HepG2 (cell line): ENCODE data around the gene MRPL10.

ENCODE experiments used
- CTCF ChIP-seq: sonication (generic); formaldehyde crosslinking; IDR thresholded peaks from 2 replicates; pipeline ENCODE4 v1.5.0; 2020; ENCODE audit warnings: mild to moderate bottlenecking, missing genetic modification reagents, moderate library complexity
- HOXA3 ChIP-seq: sonication (generic); formaldehyde crosslinking; IDR thresholded peaks from 2 replicates; pipeline ENCODE4 v1.5.0; 2020; ENCODE audit warnings: missing genetic modification reagents
- KDM5A ChIP-seq: fragments of 200-600 bp; sonication (generic); IDR thresholded peaks from 2 replicates; pipeline ENCODE4 v1.7.0; 2018; ENCODE audit warnings: antibody characterized with exemption, mild to moderate bottlenecking, low read length, borderline replicate concordance
- POLR2A ChIP-seq, 2 experiments: IDR thresholded peaks; 2 replicates each; pipeline ENCODE4 v1.6.1; 2011; ENCODE audit warnings: low read depth in 2 of 2, low read length in 2 of 2, mild to moderate bottlenecking in 1 of 2, moderate library complexity in 1 of 2; ENCODE audit not compliant: insufficient read depth in 1 of 2
- PRDM10 ChIP-seq: sonication (generic); formaldehyde crosslinking; IDR thresholded peaks from 2 replicates; pipeline ENCODE4 v1.4.0; 2020; ENCODE audit warnings: low read depth, missing genetic modification reagents
- SNRNP70 ChIP-seq: fragments of 200-400 bp; formaldehyde crosslinking; IDR thresholded peaks from 2 replicates; pipeline ENCODE4 v1.6.1; 2017; ENCODE audit warnings: mild to moderate bottlenecking, low read depth, low read length, moderate library complexity
- TCF7L2 ChIP-seq: IDR thresholded peaks from 2 replicates; pipeline ENCODE4 v1.6.1; 2011; ENCODE audit warnings: mild to moderate bottlenecking, low read depth, low read length, moderate library complexity
- TFAP4 ChIP-seq: sonication (generic); IDR thresholded peaks from 2 replicates; pipeline ENCODE4 v1.6.1; 2016; ENCODE audit warnings: low read depth, borderline replicate concordance
- ZZZ3 ChIP-seq: sonication (generic); formaldehyde crosslinking; IDR thresholded peaks from 2 replicates; pipeline ENCODE4 v1.4.0; 2020; ENCODE audit warnings: missing genetic modification reagents, mild to moderate bottlenecking, borderline replicate concordance

- TF ChIP-seq HOXA3 (CRISPR knock-in tag) (no peak), ZZZ3 (CRISPR knock-in tag) (no peak), TCF7L2 (no peak), SNRNP70 (no peak), CTCF (CRISPR knock-in tag) (no peak), KDM5A (no peak), PRDM10 (CRISPR knock-in tag) (no peak), TFAP4 (no peak), POLR2A (IDR thresholded peaks at IDR 0.05; ENCODE audit: insufficient read depth in 1 of 2, low read depth in 2 of 2, low read length in 2 of 2) (no peak)
These were observed 11.9 kb downstream of the MRPL10 start for GRCh38 chr17:47819475-47819874.
